Activated CD4-positive, CD25-positive, alpha-beta regulatory T cell treated with anti-CD3 and anti-CD28 coated beads, Interleukin-2, amount 50 U/mL, for 24 hours (primary cell): ENCODE data around the gene ACP1.

Experiments
- ATAC-seq, 2 donors: fragments of 150-1000 bp; cut with Tn5 transposase; one replicate each; pipeline ENCODE4 v1.10.0; 2021; ENCODE audit warnings: mild to moderate bottlenecking in 1 of 2, moderate library complexity in 1 of 2

Gene ACP1

GRCh38 chr2:264493-265468 lies at the start of gene ACP1:
TSS of gene ACP1 (plus strand) at chr2:264947. CDS start at chr2:264965, 18 bp downstream.
- ATAC-seq, result peak; percentile 85 to 87

DNA sequence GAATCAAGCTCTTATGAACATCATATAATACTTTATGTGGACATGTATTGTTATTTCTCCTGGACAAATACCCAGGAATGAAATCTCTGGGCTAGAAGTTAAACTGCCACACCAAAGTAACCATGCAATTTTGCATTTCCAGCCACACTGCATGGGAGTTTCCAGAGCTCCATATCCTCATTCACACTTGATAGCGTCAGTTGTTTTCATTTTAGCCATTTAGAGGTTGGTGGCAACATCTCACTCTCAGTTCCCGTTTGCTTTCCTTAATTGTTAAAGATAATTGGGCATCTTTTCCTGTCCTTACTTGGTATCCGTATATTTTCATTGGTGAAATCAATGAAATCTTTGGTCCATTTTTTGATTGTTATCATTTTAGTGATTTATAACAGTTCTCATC lies 48.7 kb upstream of the ACP1 start:
- no peak for ATAC-seq

DNA sequence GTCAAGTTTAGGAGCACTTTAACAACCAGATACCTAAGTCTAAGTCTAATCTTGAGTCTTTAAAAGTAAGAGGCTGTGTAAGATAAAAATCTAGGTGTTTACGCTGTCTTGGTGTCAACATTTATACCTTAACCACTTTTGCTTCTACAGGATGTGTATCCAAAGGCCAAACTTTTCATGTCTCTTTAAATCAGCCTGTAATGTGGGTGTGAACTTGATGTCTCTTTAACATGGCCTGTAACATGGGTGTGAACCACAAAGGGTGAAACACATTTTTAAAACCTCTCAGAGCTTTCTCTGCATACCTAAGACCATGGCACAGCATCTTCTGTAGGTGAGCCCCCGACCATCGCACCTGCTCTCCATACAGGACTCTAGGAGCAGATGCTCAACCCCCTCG lies 41.3 kb upstream of the ACP1 start:
- ATAC-seq, result no peak

DNA sequence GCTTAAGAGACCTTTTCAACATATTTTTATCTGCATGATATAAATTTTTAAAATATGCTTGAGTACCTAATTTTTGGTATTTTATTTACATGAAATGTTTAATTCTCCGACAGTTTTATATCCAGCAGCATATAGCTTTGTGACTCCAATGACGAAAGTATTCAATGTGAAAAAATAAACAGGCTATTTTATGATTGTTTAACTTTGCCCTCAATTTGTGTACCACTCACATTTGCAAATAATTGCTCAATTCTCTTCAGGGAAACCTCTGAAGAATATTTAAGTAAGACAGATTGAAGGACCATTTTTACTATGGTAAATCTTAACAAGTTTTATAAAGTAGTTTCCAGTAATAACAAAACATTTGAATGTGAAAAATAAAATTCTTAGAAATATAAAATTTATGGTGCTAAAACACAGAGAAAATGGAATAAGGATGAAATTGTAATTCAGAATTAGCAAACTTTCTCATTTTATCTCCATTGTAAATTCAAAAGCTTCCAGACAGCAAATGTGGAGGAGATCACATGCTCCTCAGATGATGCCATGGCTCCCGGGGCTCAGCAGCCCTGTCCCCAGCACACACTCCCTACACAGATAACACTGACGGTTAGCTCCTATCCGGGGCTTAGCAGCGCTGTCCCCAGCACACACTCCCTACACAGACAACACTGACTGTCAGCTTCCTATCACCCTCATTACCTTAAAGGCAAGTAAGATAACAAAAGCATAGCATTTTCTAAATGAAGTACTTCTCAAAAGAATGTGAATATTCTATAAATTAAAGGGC lies 40.6 kb upstream of the ACP1 start:
- no peak for ATAC-seq

- no peak for ATAC-seq
Measured at GRCh38 chr2:228115-228514, 36.6 kb upstream of the ACP1 start.

- ATAC-seq, result no peak
Measured at GRCh38 chr2:228518-229278, 36.0 kb upstream of the ACP1 start.

DNA sequence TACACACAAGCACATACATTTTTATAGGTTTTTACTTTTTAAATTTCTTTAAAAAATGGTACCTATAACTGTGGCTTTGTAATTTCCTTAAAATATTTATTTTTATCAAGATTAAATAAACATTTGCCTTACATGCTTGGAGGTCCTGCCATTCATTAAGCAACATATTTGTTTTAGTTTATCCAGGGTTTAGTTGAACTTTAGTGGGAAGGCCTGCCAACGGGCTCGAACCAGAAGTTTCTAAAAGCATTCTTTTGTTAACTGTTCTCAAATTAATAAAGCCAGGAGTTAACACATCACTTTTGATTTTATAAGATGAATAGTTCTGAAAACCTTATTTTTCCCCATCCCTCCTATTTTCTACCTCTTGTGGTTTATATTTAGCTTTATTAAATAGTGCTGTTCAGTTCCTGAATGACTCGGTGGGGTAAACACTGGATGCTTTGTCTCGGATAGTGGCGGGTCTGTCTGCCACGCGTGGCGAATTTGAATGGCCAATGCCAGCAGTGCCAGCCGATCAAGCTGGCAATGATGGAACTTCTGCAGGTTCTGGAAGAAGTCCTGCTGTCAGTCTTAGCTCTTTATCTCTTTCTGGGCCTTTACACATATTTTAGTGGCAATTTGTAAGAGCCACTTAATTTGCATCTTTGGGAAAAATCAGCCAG lies 33.1 kb upstream of the ACP1 start:
- no peak for ATAC-seq

DNA sequence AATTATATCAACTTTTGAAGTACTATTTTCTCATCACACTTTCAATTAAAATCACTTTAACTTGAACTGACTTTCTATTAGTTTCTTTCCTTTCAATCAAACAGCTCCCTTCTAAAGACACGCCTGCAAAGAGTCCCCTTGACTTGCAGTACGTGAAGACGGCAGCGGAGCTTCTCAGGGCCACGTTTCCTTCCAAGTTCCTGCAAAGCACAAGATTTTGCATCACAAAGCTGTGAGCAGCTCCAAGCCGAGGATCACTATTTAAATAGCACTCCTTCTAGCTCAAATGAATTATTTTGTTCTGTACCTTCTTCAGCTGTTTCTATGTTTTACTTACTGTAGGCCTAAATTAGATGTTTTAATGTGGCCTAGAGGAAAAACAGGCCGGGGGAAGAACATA lies 31.7 kb upstream of the ACP1 start:
- no peak for ATAC-seq

GRCh38 chr2:234421-234820 lies 30.3 kb upstream of the ACP1 start:
- no peak for ATAC-seq

DNA sequence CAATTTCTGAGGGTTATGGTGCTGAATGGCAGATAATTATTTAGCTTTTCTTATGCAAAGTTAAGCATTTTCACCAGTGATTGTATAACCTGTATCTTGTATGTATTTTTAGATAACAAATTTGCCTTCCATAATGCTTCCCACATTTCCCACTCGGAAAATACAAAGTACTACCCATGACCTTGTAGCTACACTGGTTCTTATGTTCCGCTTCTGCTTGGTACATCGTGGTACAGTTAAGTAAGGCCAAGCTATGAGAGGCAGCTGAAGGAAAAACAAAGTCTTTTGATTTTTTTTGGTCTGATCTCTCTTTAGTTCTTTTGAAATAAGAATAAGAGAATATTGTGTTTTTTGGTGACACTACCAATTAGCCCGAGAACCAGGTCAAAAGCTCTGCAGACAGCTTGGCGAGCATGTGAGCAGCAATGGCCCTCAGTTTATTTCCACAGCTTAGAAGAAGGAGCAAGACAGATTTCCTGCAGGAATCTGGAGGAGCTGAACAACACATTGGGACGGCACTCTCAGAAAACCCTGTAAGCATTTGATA lies 27.7 kb upstream of the ACP1 start:
- ATAC-seq, result no peak

DNA sequence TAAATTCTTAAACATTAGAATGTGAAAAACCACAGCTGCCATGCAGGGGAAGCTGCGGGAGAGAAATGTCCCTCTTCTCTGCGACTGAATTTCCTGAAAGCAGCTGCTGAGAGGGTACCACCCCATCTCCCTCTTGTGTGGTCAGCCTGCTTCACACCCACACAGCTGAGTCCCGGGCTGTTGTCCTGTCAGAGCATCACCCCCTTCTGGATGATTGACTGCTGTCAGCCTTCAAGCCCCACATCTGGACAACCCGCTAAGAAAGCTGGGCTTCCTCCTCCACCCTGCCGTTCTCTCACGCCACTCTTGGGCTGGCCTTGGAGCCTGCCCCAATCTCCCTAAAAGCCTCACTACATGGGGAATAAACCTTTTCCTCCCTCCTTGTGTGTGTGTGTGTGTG lies 26.9 kb upstream of the ACP1 start:
- no peak for ATAC-seq

GRCh38 chr2:238431-238830 lies 26.3 kb upstream of the ACP1 start:
- no peak for ATAC-seq

DNA sequence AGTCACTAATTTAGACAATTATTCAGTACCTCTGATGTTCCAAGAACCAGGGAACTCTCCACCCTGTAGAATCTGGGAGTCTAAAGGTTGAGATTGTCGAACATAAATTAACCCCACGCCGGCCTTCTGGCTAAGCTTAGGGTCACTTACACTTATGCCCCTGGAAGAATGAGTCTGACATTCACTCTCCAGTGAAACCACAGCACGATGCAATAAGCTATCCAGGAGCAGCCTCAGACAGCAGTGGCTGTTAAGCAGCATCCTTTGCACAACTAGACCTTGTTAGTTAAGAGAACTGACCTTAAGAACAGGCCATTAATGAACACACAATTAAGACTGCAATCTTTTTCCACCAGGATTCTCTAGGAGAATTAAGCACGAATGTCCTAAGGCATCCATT lies 25.9 kb upstream of the ACP1 start:
- no peak for ATAC-seq

GRCh38 chr2:244547-244946 lies 20.2 kb upstream of the ACP1 start:
- no peak for ATAC-seq

DNA sequence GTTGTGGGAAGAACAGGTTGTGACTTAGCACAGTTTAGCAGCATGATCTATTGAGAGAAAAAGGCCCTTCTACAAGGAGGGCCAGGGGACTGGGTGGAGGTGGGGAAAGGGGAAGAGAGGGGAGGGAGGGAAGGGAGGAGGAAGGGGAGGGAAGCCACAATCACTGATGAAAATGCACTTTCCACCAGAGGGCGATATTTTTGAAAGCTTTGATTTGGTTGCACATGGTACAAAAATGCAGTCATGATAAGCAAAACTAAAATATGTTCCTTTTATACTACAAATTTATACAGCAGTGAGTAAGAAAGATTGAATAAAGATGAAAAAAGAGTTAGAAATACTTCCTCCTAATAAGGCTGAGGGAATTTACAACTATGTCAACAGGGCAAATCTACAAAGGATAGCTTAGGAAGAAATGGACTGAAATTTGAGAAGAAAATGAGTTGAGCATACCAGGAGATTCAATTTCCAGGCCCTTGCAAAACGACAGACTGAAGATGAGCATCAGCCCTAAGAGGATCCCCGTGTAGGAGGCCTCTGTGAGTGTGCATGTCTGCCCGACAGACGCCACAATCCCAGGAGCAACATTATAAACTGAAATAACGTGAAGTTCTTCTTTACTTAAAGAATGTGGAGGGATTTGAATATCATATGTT lies 18.1 kb upstream of the ACP1 start:
- ATAC-seq, result no peak

DNA sequence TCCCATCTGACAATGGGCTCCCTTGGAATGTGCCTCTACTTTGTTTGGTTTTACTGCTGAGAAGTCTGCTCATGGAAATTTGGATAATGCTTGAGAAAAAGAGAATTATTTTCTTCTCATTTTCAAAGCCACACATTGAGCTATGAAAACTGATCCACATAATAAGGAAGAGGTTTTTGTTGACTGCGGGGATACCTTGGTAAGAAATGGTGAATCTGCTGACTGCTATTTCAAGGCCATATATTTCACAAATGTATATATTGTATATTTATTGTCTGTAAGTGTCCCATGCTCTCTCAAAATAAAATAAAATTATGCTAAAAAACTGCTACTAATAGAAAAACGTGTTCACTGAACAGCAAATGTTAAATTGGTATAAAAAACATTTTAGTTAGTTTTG lies 16.0 kb upstream of the ACP1 start:
- ATAC-seq, result no peak

DNA sequence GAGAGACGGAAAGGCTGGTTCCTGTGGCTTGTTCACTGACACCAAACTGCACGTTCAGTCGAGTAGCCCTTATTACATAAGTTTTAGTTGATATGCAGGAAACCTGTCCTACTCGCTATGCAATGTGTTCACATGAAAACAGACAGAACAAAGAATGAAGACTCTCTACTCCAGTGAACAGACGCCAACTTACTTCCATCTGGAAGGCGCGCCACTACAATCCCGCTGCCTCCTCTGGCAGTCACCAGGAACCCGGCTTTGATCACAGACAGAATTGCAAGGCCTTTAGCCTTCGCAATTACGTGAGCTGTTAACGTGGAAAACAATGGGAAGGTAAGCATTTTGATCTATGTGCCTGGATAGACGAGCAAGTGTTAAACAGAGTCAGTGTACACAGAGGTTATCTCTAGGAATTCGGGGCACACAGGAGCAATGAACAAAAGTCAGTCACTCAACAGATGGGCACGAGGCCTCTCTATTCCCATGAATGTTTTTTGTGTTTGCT lies 15.2 kb upstream of the ACP1 start:
- ATAC-seq, result no peak

- no peak for ATAC-seq
Measured at GRCh38 chr2:252001-252602, 12.6 kb upstream of the ACP1 start.

GRCh38 chr2:253202-253638 lies 11.5 kb upstream of the ACP1 start:
- ATAC-seq, result no peak

DNA sequence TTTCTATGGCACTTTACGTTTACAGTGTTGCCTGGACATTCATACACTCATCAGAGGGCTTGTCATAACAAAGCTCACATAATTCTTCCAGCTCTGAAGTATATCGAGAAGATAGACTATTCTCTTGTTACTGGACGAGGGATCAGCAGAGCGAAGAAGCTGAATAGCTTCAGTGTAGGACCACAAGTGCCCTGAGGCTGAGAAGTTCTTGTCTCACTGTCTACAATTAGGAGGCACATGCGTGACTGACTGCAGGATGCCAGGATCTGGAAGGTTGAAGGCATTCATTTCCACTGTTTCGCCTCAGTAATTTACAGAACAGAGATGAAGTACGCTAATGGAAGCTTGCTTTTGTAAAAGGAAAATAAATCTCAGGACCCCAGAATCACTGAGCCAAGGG lies 10.5 kb upstream of the ACP1 start:
- ATAC-seq, result no peak

DNA sequence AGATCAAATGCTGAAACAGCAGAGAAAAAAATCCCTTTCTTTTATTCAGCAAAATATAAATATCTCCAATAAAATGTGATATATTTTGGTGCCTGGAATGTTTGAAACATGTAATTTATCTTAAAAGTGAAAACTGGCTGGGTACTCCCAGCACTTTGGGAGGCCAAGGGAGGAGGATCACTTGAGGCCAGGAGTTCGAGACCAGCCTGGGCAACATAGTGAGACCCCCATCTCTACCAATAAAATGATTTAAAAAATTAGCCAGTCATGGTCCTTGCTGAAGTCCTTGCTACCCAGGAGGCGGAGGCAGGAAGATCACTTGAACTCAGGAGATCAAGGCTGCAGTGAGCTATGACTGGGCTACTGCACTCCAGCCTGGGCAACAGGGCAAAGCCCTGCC lies 9.6 kb upstream of the ACP1 start:
- no peak for ATAC-seq
